Mesendoderm (in vitro differentiated cells): ENCODE data around the gene SIGLEC5.

Experiments
- DNase-seq: peaks from one replicate; pipeline ENCODE4 v3.0.0; 2013
- H2AK5ac ChIP-seq: 2 replicates; pipeline ENCODE4 v1.6.1; 2013; ENCODE audit warnings: low read length, inconsistent platforms
- H2BK120ac ChIP-seq: 2 replicates; pipeline ENCODE4 v1.6.1; 2013; ENCODE audit warnings: low read depth, mild to moderate bottlenecking, low read length, moderate library complexity, mixed read lengths
- H2BK15ac ChIP-seq: replicated peaks from 2 replicates; pipeline ENCODE4 v1.6.1; 2013; ENCODE audit warnings: low read depth, mild to moderate bottlenecking, moderate library complexity
- H2BK5ac ChIP-seq: 2 replicates; pipeline ENCODE4 v1.6.1; 2013; ENCODE audit warnings: low read length, inconsistent platforms
- H3K18ac ChIP-seq: 2 replicates; pipeline ENCODE4 v1.6.1; 2013; ENCODE audit warnings: mild to moderate bottlenecking, low read length, mixed read lengths
- H3K23ac ChIP-seq: one replicate; pipeline ENCODE4 v1.6.1; 2013; ENCODE audit warnings: low read length
- H3K27ac ChIP-seq: 2 replicates; pipeline ENCODE4 v1.5.1; 2013; ENCODE audit warnings: low read depth, mild to moderate bottlenecking, inconsistent platforms, low read length, moderate library complexity
- H3K27me3 ChIP-seq: 2 replicates; pipeline ENCODE4 v1.6.1; 2013; ENCODE audit warnings: low read length, control low read depth, mild to moderate bottlenecking, inconsistent platforms; ENCODE audit not compliant: insufficient read depth, poor library complexity
- H3K36me3 ChIP-seq: 2 replicates; pipeline ENCODE4 v1.6.1; 2013; ENCODE audit warnings: low read length, inconsistent platforms; ENCODE audit not compliant: control insufficient read depth, insufficient read depth
- H3K4ac ChIP-seq: one replicate; pipeline ENCODE4 v1.6.1; 2013; ENCODE audit warnings: low read depth, mild to moderate bottlenecking, low read length, moderate library complexity
- H3K4me1 ChIP-seq: 2 replicates; pipeline ENCODE4 v1.6.1; 2013; ENCODE audit warnings: low read depth, low read length, inconsistent platforms; ENCODE audit not compliant: control insufficient read depth
- H3K4me2 ChIP-seq: 2 replicates; pipeline ENCODE4 v1.6.1; 2013; ENCODE audit warnings: low read length
- H3K4me3 ChIP-seq: 2 replicates; pipeline ENCODE4 v1.5.1; 2013; ENCODE audit warnings: mild to moderate bottlenecking, low read length
- H3K56ac ChIP-seq: one replicate; pipeline ENCODE4 v1.6.1; 2013; ENCODE audit warnings: low read length
- H3K79me1 ChIP-seq: 2 replicates; pipeline ENCODE4 v1.6.1; 2013; ENCODE audit warnings: low read length, inconsistent platforms
- H3K79me2 ChIP-seq: 2 replicates; pipeline ENCODE4 v1.6.1; 2013; ENCODE audit warnings: mild to moderate bottlenecking, low read length; ENCODE audit not compliant: control insufficient read depth, insufficient read depth
- H3K9ac ChIP-seq: 2 replicates; pipeline ENCODE4 v1.6.1; 2013; ENCODE audit warnings: low read length, inconsistent platforms
- H4K5ac ChIP-seq: one replicate; pipeline ENCODE4 v1.6.1; 2013; ENCODE audit warnings: low read length
- H4K8ac ChIP-seq: one replicate; pipeline ENCODE4 v1.6.1; 2013; ENCODE audit warnings: low read depth, mild to moderate bottlenecking, control low read depth, low read length, moderate library complexity
- WGBS: extraction: QIAGEN DNeasy Blood & Tissue Kit; methylation state at CpG from one replicate; pipeline ENCODE4 v1.1.7; 2013; ENCODE audit warnings: low lambda C conversion rate, missing lambda C conversion rate; ENCODE audit not compliant: insufficient coverage; ENCODE audit errors: extremely low coverage; 5-methylcytosine and 5-hydroxymethylcytosine counted together

Gene SIGLEC5

DNA sequence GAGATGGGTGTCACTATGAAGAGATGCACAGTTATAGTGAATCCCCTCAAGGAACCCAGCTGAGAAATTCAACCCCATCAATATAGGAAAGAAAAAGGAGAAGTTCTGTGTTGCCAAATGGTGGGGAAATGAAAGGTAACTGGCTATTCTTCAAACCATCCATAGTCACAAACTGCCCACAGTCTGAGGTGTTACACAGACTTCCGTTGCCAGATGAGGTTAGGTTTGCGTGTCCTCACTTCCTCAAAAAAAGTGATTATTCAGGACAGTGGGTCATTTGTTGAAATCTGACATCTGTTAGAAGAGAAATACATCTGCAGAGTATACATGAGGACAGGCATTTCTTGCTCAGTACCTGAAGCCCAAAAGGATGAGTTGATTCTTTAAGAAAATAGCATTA lies 9.0 kb downstream of the SIGLEC5 start:
- Histone ChIP-seq H3K79me1 (no peaks in the 10 kb centered on the region), H3K36me3 (no peaks in the 10 kb centered on the region), H4K8ac (no peak overlapping the region), H3K23ac (no peak overlapping the region), H3K9ac (no peak overlapping the region), H4K5ac (no peak overlapping the region), H3K27me3 (no peaks in the 10 kb centered on the region), H3K79me2 (no peaks in the 10 kb centered on the region), H3K27ac (no peak overlapping the region), H3K18ac (no peak overlapping the region), H3K4me1 (no peaks in the 10 kb centered on the region), H2AK5ac (no peak overlapping the region), H3K56ac (no peak overlapping the region), H2BK15ac (no peak overlapping the region), H3K4ac (no peak overlapping the region), H3K4me2 (no peak overlapping the region), H3K4me3 (no peak overlapping the region), H2BK5ac (no peak overlapping the region), H2BK120ac (no peak overlapping the region)
- no CpG with 5 or more reads among the region's 2 CpGs for WGBS
- DNase-seq: no peak

- Histone ChIP-seq H3K4ac (no peak overlapping the region), H2BK5ac (no peak overlapping the region), H2BK15ac (no peak overlapping the region), H2BK120ac (no peak overlapping the region), H3K4me3 (no peak overlapping the region), H3K23ac (no peak overlapping the region), H2AK5ac (no peak overlapping the region), H3K27me3 (no peaks in the 10 kb centered on the region), H4K5ac (no peak overlapping the region), H3K18ac (no peak overlapping the region), H3K36me3 (no peaks in the 10 kb centered on the region), H3K56ac (no peak overlapping the region), H3K27ac (no peak overlapping the region), H3K9ac (no peak overlapping the region), H3K4me1 (no peaks in the 10 kb centered on the region), H3K79me1 (no peaks in the 10 kb centered on the region), H3K4me2 (no peak overlapping the region), H3K79me2 (no peaks in the 10 kb centered on the region), H4K8ac (no peak overlapping the region)
- WGBS: no CpG with 5 or more reads among the region's 7 CpGs
- no peak for DNase-seq
Measured at GRCh38 chr19:51615991-51616390, 14.2 kb downstream of the SIGLEC5 start.

DNA sequence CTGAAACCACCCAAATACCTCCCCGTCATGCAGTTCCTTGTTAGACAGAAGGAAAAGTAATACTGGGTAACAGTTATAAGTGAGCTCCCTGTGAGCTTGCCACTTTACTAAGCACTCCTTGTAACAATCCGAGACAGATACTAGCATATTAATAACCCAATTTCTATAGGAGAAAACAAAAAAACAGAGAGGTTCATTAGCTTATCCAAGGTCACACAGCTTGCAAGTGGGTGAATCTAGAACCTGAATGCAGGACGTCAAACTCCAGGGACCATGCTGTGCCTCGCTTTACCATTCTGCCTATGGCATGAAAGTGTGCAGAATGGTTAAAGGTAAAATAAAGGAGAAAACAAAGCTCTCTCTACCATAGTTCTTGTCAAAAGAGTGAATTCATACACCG lies 15.4 kb downstream of the SIGLEC5 start:
- no CpG with 5 or more reads among the region's 5 CpGs for WGBS
- H2BK120ac ChIP-seq: no peak overlapping the region

GRCh38 chr19:51610576-51610975 lies 19.6 kb downstream of the SIGLEC5 start:
- no peak overlapping the region for H2BK120ac ChIP-seq
- no CpG with 5 or more reads among the region's 1 CpG for WGBS
- H3K79me2 ChIP-seq: no peaks in the 10 kb centered on the region

More for the DNA sequence above, 15.4 kb downstream of the SIGLEC5 start:
- Histone ChIP-seq H3K23ac (no peak overlapping the region), H2AK5ac (no peak overlapping the region), H3K4me1 (no peaks in the 10 kb centered on the region), H3K9ac (no peak overlapping the region), H3K4me2 (no peak overlapping the region), H3K4ac (no peak overlapping the region), H3K56ac (no peak overlapping the region), H4K8ac (no peak overlapping the region), H3K79me2 (no peaks in the 10 kb centered on the region), H3K18ac (no peak overlapping the region), H3K27ac (no peak overlapping the region), H3K27me3 (no peaks in the 10 kb centered on the region), H3K79me1 (no peaks in the 10 kb centered on the region), H3K4me3 (no peak overlapping the region), H2BK15ac (no peak overlapping the region), H3K36me3 (no peaks in the 10 kb centered on the region), H4K5ac (no peak overlapping the region), H2BK5ac (no peak overlapping the region)
- DNase-seq: no peak

DNA sequence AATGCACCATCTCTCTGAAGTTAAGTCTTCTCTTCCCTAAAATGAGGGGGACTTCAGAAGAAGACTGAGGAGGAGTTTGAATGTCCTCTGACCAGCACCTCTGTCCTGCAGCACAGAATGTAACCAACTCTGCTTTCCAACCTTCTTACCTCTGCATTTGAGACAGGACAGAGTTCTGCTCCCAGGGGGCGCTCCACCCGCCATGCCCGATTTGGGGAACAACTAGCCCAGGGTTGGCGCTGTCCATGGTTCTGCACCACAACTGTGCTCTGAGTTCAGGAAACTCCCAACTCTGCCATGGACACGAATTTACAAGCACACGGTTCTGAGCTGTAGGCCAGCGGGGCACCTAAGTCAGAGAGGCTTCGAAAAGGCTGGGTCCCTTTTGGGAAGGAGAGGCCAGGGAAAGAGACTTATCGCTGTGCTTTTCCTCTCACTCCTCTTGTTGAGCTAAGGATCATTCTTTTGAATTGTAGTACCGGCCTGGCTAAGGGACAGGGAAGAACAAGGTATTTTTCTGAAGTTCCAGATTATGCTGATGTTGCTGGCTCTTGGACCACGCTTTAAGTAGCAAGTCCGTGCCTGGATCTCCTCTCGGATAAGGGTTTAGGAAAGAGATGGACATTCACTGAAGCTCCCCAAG lies 22.2 kb downstream of the SIGLEC5 start:
- Histone ChIP-seq H4K5ac (no peak overlapping the region), H3K79me1 (no peaks in the 10 kb centered on the region), H3K4me3 (no peak overlapping the region), H3K23ac (no peak overlapping the region), H2BK15ac (no peak overlapping the region), H3K27ac (no peak overlapping the region), H3K27me3 (no peaks in the 10 kb centered on the region), H4K8ac (no peak overlapping the region), H2AK5ac (no peak overlapping the region), H3K4me2 (no peak overlapping the region), H2BK5ac (no peak overlapping the region), H3K9ac (no peak overlapping the region), H2BK120ac (no peak overlapping the region), H3K79me2 (no peaks in the 10 kb centered on the region), H3K36me3 (no peaks in the 10 kb centered on the region), H3K18ac (no peak overlapping the region), H3K56ac (no peak overlapping the region), H3K4ac (no peak overlapping the region), H3K4me1 (no peaks in the 10 kb centered on the region)
- no CpG with 5 or more reads among the region's 13 CpGs for WGBS
- DNase-seq: peak; percentile 86

More at GRCh38 chr19:51610576-51610975, 19.6 kb downstream of the SIGLEC5 start:
- no peak overlapping the region for H3K4me2 ChIP-seq
- no peak overlapping the region for H3K56ac ChIP-seq
- H3K18ac ChIP-seq: no peak overlapping the region
- no peak overlapping the region for H2BK5ac ChIP-seq
- H2BK15ac ChIP-seq: no peak overlapping the region
- no peaks in the 10 kb centered on the region for H3K27me3 ChIP-seq
- DNase-seq: no peak
- no peak overlapping the region for H3K23ac ChIP-seq
- H3K27ac ChIP-seq: no peak overlapping the region
- no peak overlapping the region for H3K4ac ChIP-seq
- no peaks in the 10 kb centered on the region for H3K4me1 ChIP-seq
- H4K5ac ChIP-seq: no peak overlapping the region
- no peaks in the 10 kb centered on the region for H3K36me3 ChIP-seq
- H3K9ac ChIP-seq: no peak overlapping the region
- no peak overlapping the region for H4K8ac ChIP-seq
- no peak overlapping the region for H3K4me3 ChIP-seq
- H2AK5ac ChIP-seq: no peak overlapping the region
- H3K79me1 ChIP-seq: no peaks in the 10 kb centered on the region

DNA sequence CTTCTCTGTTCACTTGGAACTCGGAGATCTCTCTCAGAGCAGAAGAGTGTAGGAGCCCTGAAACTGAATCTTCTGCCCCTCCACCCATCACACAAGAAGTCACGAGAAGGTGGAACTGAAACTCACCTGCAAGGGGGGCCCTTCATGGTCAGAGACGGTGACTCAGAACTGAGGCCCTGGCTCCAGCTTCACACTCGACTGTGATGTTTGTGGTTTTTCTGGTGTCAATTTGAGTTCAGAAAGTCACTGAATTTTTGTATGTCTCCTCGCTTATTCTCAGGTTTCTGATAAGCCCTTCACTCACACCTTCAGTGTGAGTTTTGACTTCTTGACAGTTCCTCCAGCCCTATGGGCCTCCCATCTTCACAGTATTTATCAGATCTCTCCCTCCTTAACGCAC lies 23.1 kb downstream of the SIGLEC5 start:
- no peak for DNase-seq
- Histone ChIP-seq H3K4me1 (no peaks in the 10 kb centered on the region), H3K4me3 (no peak overlapping the region), H3K36me3 (no peaks in the 10 kb centered on the region), H4K8ac (no peak overlapping the region), H3K4me2 (no peak overlapping the region), H3K9ac (no peak overlapping the region), H3K79me2 (no peaks in the 10 kb centered on the region), H3K56ac (no peak overlapping the region), H2BK15ac (no peak overlapping the region), H3K79me1 (no peaks in the 10 kb centered on the region), H2BK5ac (no peak overlapping the region), H2AK5ac (no peak overlapping the region), H2BK120ac (no peak overlapping the region), H3K23ac (no peak overlapping the region), H3K18ac (no peak overlapping the region), H3K27ac (no peak overlapping the region), H3K27me3 (no peaks in the 10 kb centered on the region), H4K5ac (no peak overlapping the region), H3K4ac (no peak overlapping the region)
- WGBS: no CpG with 5 or more reads among the region's 6 CpGs
